ENCODE data around the gene SIGLEC15. TPM values are rescaled to one million over a fixed set of nuclear protein-coding genes. Genes with fewer than 3 reads are reported as not detected.

SIGLEC15 gene
- total RNA-seq, 2 donors from 2014 or later, result 0.49 to 0.54 TPM

- TF ChIP-seq, protein P1, sequence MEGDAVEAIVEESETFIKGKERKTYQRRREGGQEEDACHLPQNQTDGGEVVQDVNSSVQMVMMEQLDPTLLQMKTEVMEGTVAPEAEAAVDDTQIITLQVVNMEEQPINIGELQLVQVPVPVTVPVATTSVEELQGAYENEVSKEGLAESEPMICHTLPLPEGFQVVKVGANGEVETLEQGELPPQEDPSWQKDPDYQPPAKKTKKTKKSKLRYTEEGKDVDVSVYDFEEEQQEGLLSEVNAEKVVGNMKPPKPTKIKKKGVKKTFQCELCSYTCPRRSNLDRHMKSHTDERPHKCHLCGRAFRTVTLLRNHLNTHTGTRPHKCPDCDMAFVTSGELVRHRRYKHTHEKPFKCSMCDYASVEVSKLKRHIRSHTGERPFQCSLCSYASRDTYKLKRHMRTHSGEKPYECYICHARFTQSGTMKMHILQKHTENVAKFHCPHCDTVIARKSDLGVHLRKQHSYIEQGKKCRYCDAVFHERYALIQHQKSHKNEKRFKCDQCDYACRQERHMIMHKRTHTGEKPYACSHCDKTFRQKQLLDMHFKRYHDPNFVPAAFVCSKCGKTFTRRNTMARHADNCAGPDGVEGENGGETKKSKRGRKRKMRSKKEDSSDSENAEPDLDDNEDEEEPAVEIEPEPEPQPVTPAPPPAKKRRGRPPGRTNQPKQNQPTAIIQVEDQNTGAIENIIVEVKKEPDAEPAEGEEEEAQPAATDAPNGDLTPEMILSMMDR (IDR thresholded peaks at IDR 0.05), result no peak
- Histone ChIP-seq H3K36me3 (peaks cover 39% of the 10 kb centered on the region), H3K27me3 (replicated peaks; ENCODE audit: insufficient read depth) (no peaks in the 10 kb centered on the region), H3K27ac (no peak overlapping the region), H3K9me3 (no peaks in the 10 kb centered on the region), H3K4me3 (no peak overlapping the region), H3K4me1 (ENCODE audit: control insufficient read depth in 1 of 2, low read depth in 2 of 2) (no peaks in the 10 kb centered on the region)
- DNase-seq (ENCODE audit: low spot score) (no peak), ATAC-seq (ENCODE audit: insufficient number of reproducible peaks, low FRiP score, low read depth) (no peak)
These were observed 38.0 kb downstream of the SIGLEC15 start for GRCh38 chr18:45863469-45863868.

GRCh38 chr18:45864081-45864480 lies 38.6 kb downstream of the SIGLEC15 start:
- no peak for ATAC-seq (ENCODE audit: insufficient number of reproducible peaks, low FRiP score, low read depth)
- Histone ChIP-seq H3K27me3 (replicated peaks; ENCODE audit: insufficient read depth) (no peaks in the 10 kb centered on the region), H3K36me3 (peaks cover 33% of the 10 kb centered on the region), H3K27ac (no peak overlapping the region), H3K4me1 (ENCODE audit: control insufficient read depth in 1 of 2, low read depth in 2 of 2) (no peaks in the 10 kb centered on the region), H3K4me3 (no peak overlapping the region), H3K9me3 (no peaks in the 10 kb centered on the region)
- TF ChIP-seq, protein P1 (IDR thresholded peaks at IDR 0.05), result no peak
- DNase-seq (ENCODE audit: low spot score), result no peak

GRCh38 chr18:45865466-45865865 lies 40.0 kb downstream of the SIGLEC15 start:
- H3K27ac ChIP-seq, result no peak overlapping the region
- TF ChIP-seq, protein P1 (IDR thresholded peaks at IDR 0.05), result no peak
- H3K4me3 ChIP-seq, result no peak overlapping the region
- ATAC-seq (ENCODE audit: insufficient number of reproducible peaks, low FRiP score, low read depth), result no peak
- H3K4me1 ChIP-seq (ENCODE audit: control insufficient read depth in 1 of 2, low read depth in 2 of 2), result no peaks in the 10 kb centered on the region
- no peak for DNase-seq (ENCODE audit: low spot score)
- peaks cover 29% of the 10 kb centered on the region for H3K36me3 ChIP-seq
- no peaks in the 10 kb centered on the region for H3K9me3 ChIP-seq
- no peaks in the 10 kb centered on the region for H3K27me3 ChIP-seq (replicated peaks; ENCODE audit: insufficient read depth)

- Histone ChIP-seq H3K4me3 (no peak overlapping the region), H3K4me1 (ENCODE audit: control insufficient read depth in 1 of 2, low read depth in 2 of 2) (no peaks in the 10 kb centered on the region), H3K27ac (no peak overlapping the region), H3K36me3 (peaks cover 30% of the 10 kb centered on the region), H3K9me3 (no peaks in the 10 kb centered on the region), H3K27me3 (replicated peaks; ENCODE audit: insufficient read depth) (no peaks in the 10 kb centered on the region)
- TF ChIP-seq, protein P1 (IDR thresholded peaks at IDR 0.05), result no peak
- ATAC-seq (ENCODE audit: insufficient number of reproducible peaks, low FRiP score, low read depth) (no peak), DNase-seq (ENCODE audit: low spot score) (no peak)
These were observed 44.9 kb downstream of the SIGLEC15 start for GRCh38 chr18:45870419-45870818.

DNA sequence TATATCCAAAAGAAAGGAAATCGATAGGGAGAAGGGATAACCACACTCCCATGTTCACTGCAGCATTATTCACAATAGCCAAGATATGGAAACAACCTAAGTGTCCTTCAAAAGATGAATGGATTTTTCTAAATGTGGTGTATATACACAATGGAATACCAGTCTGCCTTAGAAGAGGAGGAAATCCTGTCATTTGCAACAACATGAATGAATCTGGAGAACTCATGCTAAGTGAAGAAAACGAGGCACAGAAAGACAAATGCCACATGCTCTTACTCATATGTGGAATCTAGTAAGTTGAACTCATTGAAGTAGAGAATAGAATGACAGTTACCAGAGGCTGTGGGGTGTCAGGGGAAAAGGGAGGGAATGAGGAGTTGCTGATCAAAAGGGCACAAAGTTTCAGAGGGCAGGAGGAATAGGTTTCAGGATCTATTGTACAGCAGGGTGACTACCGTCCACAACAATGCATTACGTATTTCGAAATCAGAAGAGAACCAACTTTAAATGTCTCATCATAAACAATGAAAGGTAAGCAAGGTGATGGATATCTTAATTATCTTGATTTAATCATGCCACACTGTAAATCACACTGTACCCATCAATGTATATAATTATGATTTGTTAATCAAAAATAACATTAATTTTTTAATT lies 46.1 kb downstream of the SIGLEC15 start:
- Histone ChIP-seq H3K9me3 (no peaks in the 10 kb centered on the region), H3K36me3 (peaks cover 20% of the 10 kb centered on the region), H3K27ac (no peak overlapping the region), H3K4me3 (no peak overlapping the region), H3K27me3 (replicated peaks; ENCODE audit: insufficient read depth) (no peaks in the 10 kb centered on the region), H3K4me1 (ENCODE audit: control insufficient read depth in 1 of 2, low read depth in 2 of 2) (no peaks in the 10 kb centered on the region)
- DNase-seq (ENCODE audit: low spot score) (no peak), ATAC-seq (ENCODE audit: insufficient number of reproducible peaks, low FRiP score, low read depth) (no peak)
- TF ChIP-seq, protein P1 (IDR thresholded peaks at IDR 0.05), result no peak
